K562 (cell line): ENCODE data around the gene MYO1D. TPM values are rescaled to one million over a fixed set of nuclear protein-coding genes. Genes with fewer than 3 reads are reported as not detected.

ENCODE experiments used
- ATAC-seq: fragments of 200-7000 bp; cut with Tn5 transposase; 3 replicates; pipeline ENCODE4 v1.9.1; 2020; ENCODE audit warnings: moderate library complexity
- BruUV-seq: library from RNA; stranded (reverse); fragments of 400-500 nt; replicated peaks from 2 replicates; lab custom pipeline; 2021; lab: Mats Ljungman, UMichigan
- CTCF ChIA-PET: fragments of 300-600 bp; formaldehyde crosslinking; extraction: SDS; loops from one replicate; lab custom pipeline; 2021; ENCODE audit warnings: low intra/inter-chr PET ratio; lab: Yijun Ruan, JAX
- POLR2A ChIA-PET: fragments of 300-600, 350-650 bp; sonication (Branson Sonifier 250); formaldehyde crosslinking; extraction: SDS; loops from one replicate; lab custom pipeline; 2021; ENCODE audit warnings: antibody characterized with exemption, inconsistent platforms; lab: Yijun Ruan, JAX
- DNase-seq, 4 experiments: peaks; one replicate each; pipeline versions ENCODE4 v3.0.0 to v3.0.0-alpha.2; 2011 to 2018; ENCODE audit warnings: low spot score in 3 of 4, mixed read lengths in 3 of 4; ENCODE audit errors: extremely low read depth in 1 of 4
- FAIRE-seq: peaks from 2 replicates; lab custom pipeline; 2011; peaks lifted over from hg19 to GRCh38; lab: Jason Lieb, UNC
- H2AFZ ChIP-seq: 2 replicates; pipeline ENCODE4 v1.6.0; 2011; ENCODE audit warnings: low read depth, low read length, control low read depth, inconsistent platforms
- H3K27ac ChIP-seq: fragments of 200-600 bp; 3 replicates; pipeline ENCODE4 v1.8.0; 2011; ENCODE audit warnings: low read depth, mild to moderate bottlenecking, control low read depth, inconsistent platforms, low read length, moderate library complexity, mixed read lengths; ENCODE audit errors: extremely low read depth
- H3K27me3 ChIP-seq, 2 experiments: fragments of 300-600 bp in 1 of 2; 2 replicates in 1 of 2; 3 replicates in 1 of 2; pipeline versions ENCODE4 v1.6.0 to v1.8.0; 2011; ENCODE audit warnings: inconsistent platforms in 2 of 2, low read length in 2 of 2, mild to moderate bottlenecking in 1 of 2, mixed read lengths in 1 of 2, moderate library complexity in 1 of 2; ENCODE audit not compliant: control insufficient read depth in 2 of 2, insufficient read depth in 2 of 2
- H3K36me3 ChIP-seq: fragments of 300-600 bp; 3 replicates; pipeline ENCODE4 v1.8.0; 2011; ENCODE audit warnings: mild to moderate bottlenecking, low read length, inconsistent platforms; ENCODE audit not compliant: control insufficient read depth, insufficient read depth
- H3K4me1 ChIP-seq, 2 experiments: fragments of 200-600 bp in 1 of 2; replicated peaks in 1 of 2; 2 replicates in 1 of 2; 3 replicates in 1 of 2; pipeline versions ENCODE4 v1.5.1 to v1.8.0; 2011; ENCODE audit warnings: inconsistent platforms in 2 of 2, low read length in 2 of 2, mild to moderate bottlenecking in 1 of 2, mixed read lengths in 1 of 2, moderate library complexity in 1 of 2; ENCODE audit not compliant: control insufficient read depth in 2 of 2, insufficient read depth in 2 of 2
- H3K4me2 ChIP-seq: 2 replicates; pipeline ENCODE4 v1.6.1; 2011; ENCODE audit warnings: low read length, control low read depth, inconsistent platforms, mixed read lengths; ENCODE audit not compliant: insufficient read depth
- H3K4me3 ChIP-seq: fragments of 200-600 bp; sonication (generic), shearing (Covaris generic); 2 replicates; pipeline ENCODE4 v1.5.1; 2016; ENCODE audit warnings: control low read depth, inconsistent platforms
- H3K79me2 ChIP-seq: fragments of 200-600 bp; 3 replicates; pipeline ENCODE4 v1.8.0; 2011; ENCODE audit warnings: low read length, inconsistent platforms; ENCODE audit not compliant: control insufficient read depth, insufficient read depth
- H3K9ac ChIP-seq, 2 experiments: 2 replicates each; pipeline versions ENCODE4 v1.6.0 to v1.6.1; 2011; ENCODE audit warnings: low read depth in 2 of 2, low read length in 2 of 2, control low read depth in 1 of 2, inconsistent platforms in 1 of 2, mild to moderate bottlenecking in 1 of 2, mixed read lengths in 1 of 2; ENCODE audit not compliant: insufficient read depth in 1 of 2
- H3K9me1 ChIP-seq: one replicate; pipeline ENCODE4 v1.6.0; 2011; ENCODE audit warnings: inconsistent platforms, mild to moderate bottlenecking, low read length, moderate library complexity; ENCODE audit not compliant: control insufficient read depth, insufficient read depth
- H3K9me3 ChIP-seq: replicated peaks from 2 replicates; pipeline ENCODE4 v1.5.1; 2011; ENCODE audit warnings: low read depth, low read length, inconsistent platforms; ENCODE audit not compliant: control insufficient read depth, insufficient read depth
- H4K20me1 ChIP-seq: replicated peaks from 2 replicates; pipeline ENCODE4 v1.6.1; 2011; ENCODE audit warnings: low read length, inconsistent platforms, mixed read lengths; ENCODE audit not compliant: control insufficient read depth, insufficient read depth
- CBFA2T2 ChIP-seq: fragments of 450-650 bp; conservative IDR thresholded peaks from 2 replicates; pipeline ENCODE4 v1.6.1; 2017; ENCODE audit warnings: mild to moderate bottlenecking
- CBFA2T3 ChIP-seq: fragments of 450-650 bp; IDR thresholded peaks from 2 replicates; pipeline ENCODE4 v1.6.1; 2017
- DPF2 ChIP-seq: fragments of 450-650 bp; IDR thresholded peaks from 2 replicates; pipeline ENCODE4 v1.6.1; 2016
- TAL1 ChIP-seq: fragments of 450-650 bp; IDR thresholded peaks from 2 replicates; pipeline ENCODE4 v1.6.1; 2016; ENCODE audit warnings: mild to moderate bottlenecking
- TCF3 ChIP-seq: sonication (generic); formaldehyde crosslinking; IDR thresholded peaks from 2 replicates; pipeline ENCODE4 v1.4.0; 2020; ENCODE audit warnings: mild to moderate bottlenecking, missing genetic modification reagents
- ZNF512 ChIP-seq: IDR thresholded peaks from 2 replicates; pipeline ENCODE4 v1.6.1; 2016; ENCODE audit warnings: missing genetic modification characterization, missing compliant biosample characterization
- WGBS: fragments of 100-300 bp; shearing (Covaris generic); methylation state at CpG from one replicate; pipeline ENCODE4 v1.1.6; 2016; ENCODE audit warnings: low coverage, mixed read lengths; ENCODE audit not compliant: insufficient coverage; ENCODE audit errors: missing lambda C conversion rate; 5-methylcytosine and 5-hydroxymethylcytosine counted together
- in situ Hi-C: fragments of 300-500 bp; cut with MboI; formaldehyde crosslinking; loops from 4 replicates; pipeline ENCODE4 v1.15.0; 2018; ENCODE audit warnings: inconsistent platforms, mixed read lengths
- intact Hi-C: fragments of 100-400 bp; cut with micrococcal nuclease; formaldehyde crosslinking; loops from 2 replicates; pipeline ENCODE4 v1.14.2; 2022
- polyA plus RNA-seq, 8 experiments: library from polyadenylated mRNA; depleted of rRNA in 4 of 8; stranded (reverse) in 5 of 8; unstranded in 3 of 8; fragments of >200 nt; fragmentation: Nextera tagmentation in 2 of 8; fragmentation: Illumina TruSeq in 1 of 8; extraction: Ambion mirVana in 2 of 8; extraction: Trizol in 1 of 8; gene quantifications; 2 replicates each; pipeline versions ENCODE4 v1.2.1 to v1.2.3, GENCODE V29; 2011 to 2014; ENCODE audit warnings: inconsistent platforms in 1 of 8, missing spikeins in 1 of 8
- total RNA-seq, 7 experiments: library from RNA; depleted of rRNA in 6 of 7; stranded (reverse); fragments of >200 nt in 6 of 7; fragmentation: Illumina TruSeq in 2 of 7; extraction: Trizol in 2 of 7; gene quantifications; 2 replicates each; pipeline versions ENCODE4 v1.2.1 to v1.2.3, GENCODE V29; 2011 to 2021; ENCODE audit warnings: low replicate concordance in 1 of 7

The MYO1D gene
- total and polyA plus RNA-seq, 9 of the 15 experiments (the other 6 are each of a cell fraction or from before 2014, with no cell fraction given): 2.1 to 71.2 (median 45.4) TPM

GRCh38 chr17:32882029-32882428 is 5.1 kb upstream of the MYO1D start:
- WGBS: 33% methylated on average over 6 of the region's 6 CpGs
- CTCF ChIA-PET: no interaction called here
- Histone ChIP-seq H3K79me2 (no peaks in the 10 kb centered on the region), H3K36me3 (no peaks in the 10 kb centered on the region), H3K4me2 (peak overlapping the region; percentile 63), H3K27me3 (no peaks in the 10 kb centered on the region), H3K27ac (peak overlapping the region; percentile 16; the same call in 1 of the 3 replicates), H3K9me1 (no peaks in the 10 kb centered on the region), H4K20me1 (no peaks in the 10 kb centered on the region), H3K4me3 (no peak overlapping the region), H2AFZ (peak overlapping the region; percentile 82), H3K9ac (no peak overlapping the region), H3K9me3 (no peaks in the 10 kb centered on the region)
- ATAC-seq: peak; percentile 56
- no TSS peak for BruUV-seq
- DNase-seq: peak in 1 of 4 experiments; percentile 57
- POLR2A ChIA-PET: interaction anchor here (0.7 kb wide), 1 partner anchor 1927 kb away, joined by 3 read pairs; no protein-coding TSS in a partner anchor
- FAIRE-seq: peak; percentile 72
- TF ChIP-seq ZNF512 (tag): no peak
- TF ChIP-seq CBFA2T3: peak; percentile 59
- TF ChIP-seq DPF2: no peak
- 0 out of 2 replicates have a peak, but pooled peaks have one; percentile 14 for TF ChIP-seq TCF3 (CRISPR knock-in tag)
- peak; percentile 6; the same call in 1 of the 2 replicates for TF ChIP-seq TAL1
- peak; percentile 27 for TF ChIP-seq CBFA2T2
- TF ChIP-seq, all 486 proteins: peak for 4
- in situ Hi-C loops: no loop called here
- intact Hi-C loops: no loop called here
- peaks cover 10 to 20% of the 10 kb centered on the region in 2 experiments; a peak in 4 of 5 replicates for H3K4me1 ChIP-seq
